Astrocyte of the spinal cord (primary cell): Measurements from ENCODE around the gene HS2ST1.
"Not testable (repeated sequence)": the region's sequence is repeated elsewhere in the genome, so short reads cannot be mapped to it uniquely, and the experiment has no call there.

Source experiments
- DNase-seq: peaks from one replicate; pipeline ENCODE4 v3.0.0; 2011; ENCODE audit warnings: low read depth, low spot score
- H3K4me3 ChIP-seq: 2 replicates; pipeline ENCODE4 v1.5.1; 2011; ENCODE audit warnings: low read depth, mild to moderate bottlenecking, low read length, moderate library complexity
- in situ Hi-C: cut with HindIII; loops from 2 replicates; pipeline ENCODE4 v1.10.0; 2017; ENCODE audit warnings: low sequenced_read_pairs
- TF ChIP-seq, protein P1 (sequence below): IDR thresholded peaks from 2 replicates; pipeline ENCODE4 v1.5.1; 2012; ENCODE audit warnings: low read depth, mild to moderate bottlenecking, low read length, inconsistent platforms

Gene HS2ST1

GRCh38 chr1:86998727-86999126 is 84.3 kb downstream of the HS2ST1 start:
- no peak overlapping the region for H3K4me3 ChIP-seq
- in situ Hi-C loops, result no loop called here
- DNase-seq, result no peak
- TF ChIP-seq, protein P1, sequence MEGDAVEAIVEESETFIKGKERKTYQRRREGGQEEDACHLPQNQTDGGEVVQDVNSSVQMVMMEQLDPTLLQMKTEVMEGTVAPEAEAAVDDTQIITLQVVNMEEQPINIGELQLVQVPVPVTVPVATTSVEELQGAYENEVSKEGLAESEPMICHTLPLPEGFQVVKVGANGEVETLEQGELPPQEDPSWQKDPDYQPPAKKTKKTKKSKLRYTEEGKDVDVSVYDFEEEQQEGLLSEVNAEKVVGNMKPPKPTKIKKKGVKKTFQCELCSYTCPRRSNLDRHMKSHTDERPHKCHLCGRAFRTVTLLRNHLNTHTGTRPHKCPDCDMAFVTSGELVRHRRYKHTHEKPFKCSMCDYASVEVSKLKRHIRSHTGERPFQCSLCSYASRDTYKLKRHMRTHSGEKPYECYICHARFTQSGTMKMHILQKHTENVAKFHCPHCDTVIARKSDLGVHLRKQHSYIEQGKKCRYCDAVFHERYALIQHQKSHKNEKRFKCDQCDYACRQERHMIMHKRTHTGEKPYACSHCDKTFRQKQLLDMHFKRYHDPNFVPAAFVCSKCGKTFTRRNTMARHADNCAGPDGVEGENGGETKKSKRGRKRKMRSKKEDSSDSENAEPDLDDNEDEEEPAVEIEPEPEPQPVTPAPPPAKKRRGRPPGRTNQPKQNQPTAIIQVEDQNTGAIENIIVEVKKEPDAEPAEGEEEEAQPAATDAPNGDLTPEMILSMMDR, result no peak

GRCh38 chr1:87000460-87000859 is 86.0 kb downstream of the HS2ST1 start:
- in situ Hi-C loops, result no loop called here
- no peak overlapping the region for H3K4me3 ChIP-seq
- DNase-seq, result no peak
- TF ChIP-seq, protein P1, result no peak

DNA sequence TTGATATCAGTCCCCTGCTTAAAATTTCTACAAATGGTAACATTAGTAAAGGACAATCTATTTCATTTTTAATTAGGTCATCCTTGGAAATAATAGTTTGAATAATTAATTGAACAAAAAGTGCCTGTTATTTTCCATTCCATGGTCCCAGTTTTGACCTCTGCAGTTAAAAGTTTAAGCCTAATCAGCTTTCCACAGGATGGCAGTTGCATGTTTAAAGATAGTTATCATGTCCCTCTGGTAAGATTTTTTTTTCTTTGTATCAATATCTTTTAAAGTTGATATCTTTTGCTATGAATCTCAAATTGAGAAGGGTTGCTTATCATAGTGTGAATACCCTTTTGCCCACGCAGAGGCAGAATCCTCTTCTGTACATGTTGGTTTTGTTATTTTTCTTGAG is 90.4 kb downstream of the HS2ST1 start:
- TF ChIP-seq, protein P1, result no peak
- no peak for DNase-seq
- in situ Hi-C loops, result no loop called here
- H3K4me3 ChIP-seq, result no peak overlapping the region

DNA sequence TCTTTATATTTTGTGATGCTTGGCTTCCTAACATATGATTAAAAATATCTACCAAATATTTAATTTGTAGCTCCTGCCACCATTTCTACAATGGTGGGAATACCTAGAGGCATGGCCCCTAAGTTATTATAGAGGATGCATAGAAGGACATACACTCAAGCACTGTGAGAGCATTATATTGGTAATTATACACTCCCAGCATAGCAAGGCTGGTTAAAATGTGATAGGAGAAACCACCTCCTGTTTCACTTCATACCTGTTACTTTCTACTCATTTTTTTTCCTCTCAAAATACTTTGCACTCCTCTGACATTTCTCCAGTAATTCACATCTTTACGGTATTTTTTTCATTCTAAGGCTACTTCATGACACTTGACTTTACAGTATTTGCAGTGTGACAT is 92.9 kb downstream of the HS2ST1 start:
- TF ChIP-seq, protein P1, result no peak
- in situ Hi-C loops, result no loop called here
- H3K4me3 ChIP-seq, result no peak overlapping the region
- no peak for DNase-seq

GRCh38 chr1:87013385-87013784 is 99.0 kb downstream of the HS2ST1 start:
- in situ Hi-C loops, H3K4me3 ChIP-seq, DNase-seq: not testable (repeated sequence)

GRCh38 chr1:87017998-87018672 is 103.7 kb downstream of the HS2ST1 start:
- in situ Hi-C loops, result no loop called here
- H3K4me3 ChIP-seq, result no peak overlapping the region
- DNase-seq, result no peak
- TF ChIP-seq, protein P1, result no peak

GRCh38 chr1:87023326-87023725 is 108.9 kb downstream of the HS2ST1 start:
- no peak overlapping the region for H3K4me3 ChIP-seq
- in situ Hi-C loops, result no loop called here
- no peak for DNase-seq
- TF ChIP-seq, protein P1, result no peak
